ENCODE measurements around the gene DNPEP. TPM values are rescaled to one million over a fixed set of nuclear protein-coding genes. Genes with fewer than 3 reads are reported as not detected.

The DNPEP gene
- total and polyA plus RNA-seq, 9 donors: 23.4 to 72.9 (median 61.8) TPM

GRCh38 chr2:219414857-219415256 lies 27.1 kb upstream of the DNPEP start:
- intact Hi-C loops (cut with DNase I): no loop called here
- Histone ChIP-seq H3K36me3 (no peaks in the 10 kb centered on the region), H3K4me3 (no peak overlapping the region), H3K27me3 (no peaks in the 10 kb centered on the region), H3K27ac (no peak overlapping the region), H3K9me3 (no peaks in the 10 kb centered on the region), H3K4me1 (ENCODE audit: insufficient read depth) (peaks cover 5% of the 10 kb centered on the region)
- DNase-seq: no peak
- WGBS, 3 donors: 74 to 82% (median 81%) methylated on average over 4 of the region's 4 CpGs
- no peak for TF ChIP-seq EP300 (IDR thresholded peaks at IDR 0.05)
- TF ChIP-seq, protein P1, sequence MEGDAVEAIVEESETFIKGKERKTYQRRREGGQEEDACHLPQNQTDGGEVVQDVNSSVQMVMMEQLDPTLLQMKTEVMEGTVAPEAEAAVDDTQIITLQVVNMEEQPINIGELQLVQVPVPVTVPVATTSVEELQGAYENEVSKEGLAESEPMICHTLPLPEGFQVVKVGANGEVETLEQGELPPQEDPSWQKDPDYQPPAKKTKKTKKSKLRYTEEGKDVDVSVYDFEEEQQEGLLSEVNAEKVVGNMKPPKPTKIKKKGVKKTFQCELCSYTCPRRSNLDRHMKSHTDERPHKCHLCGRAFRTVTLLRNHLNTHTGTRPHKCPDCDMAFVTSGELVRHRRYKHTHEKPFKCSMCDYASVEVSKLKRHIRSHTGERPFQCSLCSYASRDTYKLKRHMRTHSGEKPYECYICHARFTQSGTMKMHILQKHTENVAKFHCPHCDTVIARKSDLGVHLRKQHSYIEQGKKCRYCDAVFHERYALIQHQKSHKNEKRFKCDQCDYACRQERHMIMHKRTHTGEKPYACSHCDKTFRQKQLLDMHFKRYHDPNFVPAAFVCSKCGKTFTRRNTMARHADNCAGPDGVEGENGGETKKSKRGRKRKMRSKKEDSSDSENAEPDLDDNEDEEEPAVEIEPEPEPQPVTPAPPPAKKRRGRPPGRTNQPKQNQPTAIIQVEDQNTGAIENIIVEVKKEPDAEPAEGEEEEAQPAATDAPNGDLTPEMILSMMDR (IDR thresholded peaks at IDR 0.05): no peak
- no peak for TF ChIP-seq POLR2A (IDR thresholded peaks at IDR 0.05)

DNA sequence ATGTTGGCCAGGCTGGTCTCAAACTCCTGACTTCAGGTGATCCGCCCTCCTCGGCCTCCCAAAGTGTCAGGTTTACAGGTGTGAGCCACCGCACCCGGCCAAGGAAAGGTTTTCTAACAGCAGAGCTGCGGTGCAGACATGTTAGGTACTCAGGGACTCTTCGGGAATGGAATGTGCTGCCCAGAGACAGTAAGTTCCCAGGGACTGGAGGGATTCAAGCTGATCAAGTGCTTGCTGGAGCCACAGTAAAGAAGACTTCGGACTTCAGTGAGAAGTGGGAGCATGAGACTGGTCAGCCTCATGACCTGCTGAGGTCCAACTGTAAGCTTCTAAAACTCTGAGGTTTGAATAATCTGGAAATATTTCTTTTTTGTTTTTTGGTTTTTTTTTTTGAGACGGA lies 22.7 kb upstream of the DNPEP start:
- Histone ChIP-seq H3K36me3 (no peaks in the 10 kb centered on the region), H3K27ac (no peak overlapping the region), H3K4me3 (no peak overlapping the region), H3K9me3 (no peaks in the 10 kb centered on the region), H3K27me3 (no peaks in the 10 kb centered on the region), H3K4me1 (ENCODE audit: insufficient read depth) (no peaks in the 10 kb centered on the region)
- no peak for DNase-seq
- WGBS, 3 donors: 76 to 81% (median 78%) methylated on average over 8 of the region's 8 CpGs
- TF ChIP-seq POLR2A (IDR thresholded peaks at IDR 0.05): no peak
- no peak for TF ChIP-seq EP300 (IDR thresholded peaks at IDR 0.05)
- TF ChIP-seq, protein P1 (IDR thresholded peaks at IDR 0.05): no peak
- intact Hi-C loops (cut with DNase I): no loop called here

DNA sequence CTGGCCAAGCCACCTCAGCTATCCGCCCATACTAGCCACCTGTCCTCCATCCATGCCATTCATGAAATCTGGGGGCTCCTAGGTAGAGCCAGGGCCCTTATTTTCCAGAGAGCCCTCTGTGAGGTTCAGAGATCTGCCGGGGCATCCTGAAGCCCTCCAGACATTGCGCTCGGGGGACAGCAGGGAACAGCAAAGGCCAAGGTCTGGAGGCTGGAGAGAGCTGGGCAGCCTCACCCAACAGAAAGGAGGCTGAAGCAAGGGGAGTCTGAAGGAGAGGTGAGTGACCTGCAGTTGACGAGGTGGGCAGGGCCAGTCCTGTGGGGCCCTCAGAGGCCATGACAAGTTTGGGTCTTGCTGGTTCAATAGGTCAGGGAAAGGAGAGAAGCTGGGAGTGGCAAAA lies 21.9 kb upstream of the DNPEP start:
- Histone ChIP-seq H3K4me3 (no peak overlapping the region), H3K27ac (no peak overlapping the region), H3K36me3 (no peaks in the 10 kb centered on the region), H3K9me3 (no peaks in the 10 kb centered on the region), H3K4me1 (ENCODE audit: insufficient read depth) (peaks cover under 1% of the 10 kb centered on the region), H3K27me3 (no peaks in the 10 kb centered on the region)
- no peak for TF ChIP-seq POLR2A (IDR thresholded peaks at IDR 0.05)
- TF ChIP-seq, protein P1 (IDR thresholded peaks at IDR 0.05): no peak
- TF ChIP-seq EP300 (IDR thresholded peaks at IDR 0.05): no peak
- intact Hi-C loops (cut with DNase I): loop anchor here in 2 of 4 donors (5.0 kb wide), 2 partner anchors 53 to 118 kb away; no protein-coding TSS in a partner anchor
- no peak for DNase-seq
- 89 to 99% (median 93%) methylated on average over 5 of the region's 5 CpGs for WGBS, 3 donors

DNA sequence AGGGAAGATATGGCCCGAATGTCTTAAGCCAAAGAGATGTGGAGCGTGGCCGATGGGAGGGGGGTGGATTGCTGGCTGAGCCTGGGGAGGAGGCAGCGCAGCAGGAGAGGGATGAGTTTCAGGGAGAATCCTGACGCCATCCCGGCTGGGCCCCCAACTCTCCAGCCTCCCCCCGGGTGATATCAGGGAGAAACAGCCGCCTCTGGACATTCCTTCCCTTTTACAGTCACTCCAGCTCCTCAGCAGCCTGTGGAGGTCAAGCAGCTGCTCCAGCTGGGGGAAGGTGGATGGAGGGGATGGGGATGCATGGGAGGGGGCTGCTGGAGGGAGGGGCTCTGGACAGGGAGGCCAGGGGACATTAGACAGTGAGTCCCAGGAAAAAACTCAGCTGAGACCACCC lies 20.9 kb upstream of the DNPEP start:
- Histone ChIP-seq H3K4me3 (no peak overlapping the region), H3K27me3 (no peaks in the 10 kb centered on the region), H3K9me3 (no peaks in the 10 kb centered on the region), H3K27ac (no peak overlapping the region), H3K4me1 (ENCODE audit: insufficient read depth) (peaks cover 2% of the 10 kb centered on the region), H3K36me3 (no peaks in the 10 kb centered on the region)
- no peak for DNase-seq
- TF ChIP-seq EP300 (IDR thresholded peaks at IDR 0.05) (no peak), POLR2A (IDR thresholded peaks at IDR 0.05) (no peak)
- TF ChIP-seq, protein P1 (IDR thresholded peaks at IDR 0.05): no peak
- intact Hi-C loops (cut with DNase I): loop anchor here in 2 of 4 donors (5.0 kb wide), 2 partner anchors 54 to 119 kb away; no protein-coding TSS in a partner anchor
- WGBS, 3 donors: 13 to 20% (median 16%) methylated on average over 8 of the region's 8 CpGs
